ENCODE data around the gene BAIAP3.

GRCh38 chr16:1318268-1318545, 15.2 kb upstream of the BAIAP3 start:
- no peak for TF ChIP-seq YY1 (IDR thresholded peaks at IDR 0.05; ENCODE audit: insufficient read depth, insufficient read length)
- TF ChIP-seq SUZ12 (IDR thresholded peaks at IDR 0.05; ENCODE audit: extremely low read depth, insufficient read depth, insufficient read length): no peak
- TF ChIP-seq ZNF274 (IDR thresholded peaks at IDR 0.05; ENCODE audit: low read depth, low read length): no peak
